ENCODE measurements around the gene NOA1. TPM values are rescaled to one million over a fixed set of nuclear protein-coding genes. Genes with fewer than 3 reads are reported as not detected.

The NOA1 gene
- total and polyA plus RNA-seq, 10 of the 15 experiments (the other 5 are each of a cell fraction or from before 2014, with no cell fraction given), result 3.2 to 34.0 (median 17.6) TPM

DNA sequence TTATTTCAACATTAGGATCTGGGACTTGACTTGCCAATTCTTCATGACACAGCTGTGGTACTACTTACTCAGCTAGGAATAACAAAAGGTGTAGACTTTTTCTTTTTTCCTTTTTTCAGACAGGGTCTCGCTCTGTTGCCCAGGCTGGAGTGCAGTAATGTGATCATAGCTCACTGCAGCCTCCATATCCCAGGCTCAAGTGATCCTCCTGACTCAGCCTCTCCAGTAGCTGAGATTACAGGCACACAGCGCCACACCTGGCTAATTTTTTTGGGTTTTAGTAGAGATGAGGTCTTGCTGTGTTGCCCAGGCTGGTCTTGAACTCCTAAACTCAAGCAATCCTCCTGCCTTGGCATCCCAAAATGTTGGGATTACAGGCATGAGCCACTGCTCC is 16.3 kb downstream of the NOA1 start (continued):
- no peak for TF ChIP-seq KLF5 (IDR thresholded peaks at IDR 0.05; ENCODE audit: partially characterized antibody)

DNA sequence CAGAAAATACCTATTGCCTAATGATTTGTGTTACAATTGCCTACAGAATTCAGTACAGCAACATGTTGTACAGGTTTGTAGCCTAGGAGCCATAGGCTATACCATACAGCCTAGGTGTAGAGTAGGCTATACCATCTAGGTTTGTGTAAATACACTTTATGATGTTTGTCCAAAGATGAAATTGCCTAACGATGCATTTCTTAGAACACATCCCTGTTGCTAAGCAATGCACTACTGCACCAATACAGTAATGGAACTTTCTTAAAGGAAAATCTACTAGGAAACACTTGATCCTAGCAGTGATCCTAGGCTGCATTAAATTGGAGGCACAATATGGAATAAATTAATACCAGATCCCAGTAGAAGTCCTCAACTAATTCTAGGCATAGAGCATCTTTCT is 18.3 kb downstream of the NOA1 start:
- no peaks in the 10 kb centered on the region for H3K27me3 ChIP-seq (replicated peaks in 1 of 2; ENCODE audit: control insufficient read depth in 2 of 2, insufficient read depth in 2 of 2, low read length in 1 of 2)
- peaks cover 0 to 8% of the 10 kb centered on the region in 2 experiments; a peak in 3 of 4 replicates for H3K36me3 ChIP-seq (ENCODE audit: control insufficient read depth in 2 of 2, insufficient read depth in 2 of 2, low read length in 1 of 2)
- H3K9ac ChIP-seq (ENCODE audit: control insufficient read depth, insufficient read depth, low read length), result no peak overlapping the region
- DNase-seq (ENCODE audit: low read depth, low spot score) (no peak), FAIRE-seq (no peak), ATAC-seq (no peak)
- H3K4me2 ChIP-seq (ENCODE audit: control insufficient read depth, insufficient read depth), result no peak overlapping the region
- no peaks in the 10 kb centered on the region for H3K9me3 ChIP-seq (replicated peaks; ENCODE audit: control insufficient read depth, insufficient read depth, low read length)
- no peaks in the 10 kb centered on the region for H4K20me1 ChIP-seq (ENCODE audit: control insufficient read depth, insufficient read depth)
- no peaks in the 10 kb centered on the region for H3K4me1 ChIP-seq (ENCODE audit: control insufficient read depth, insufficient read depth, low read length)
- CTCF ChIA-PET, result interaction anchor here (0.6 to 3.0 kb wide), 6 partner anchors 25 to 1018 kb away, joined by 3 to 7 read pairs (median 3); no protein-coding TSS in a partner anchor
- H3K79me2 ChIP-seq (ENCODE audit: control insufficient read depth, insufficient read depth, low read length), result no peaks in the 10 kb centered on the region
- in situ Hi-C loops (cut with MboI) (no loop called here), intact Hi-C loops (cut with micrococcal nuclease; ENCODE audit: unreplicated experiment) (no loop called here)
- no peak overlapping the region for H3K4me3 ChIP-seq
- WGBS (ENCODE audit: insufficient coverage, insufficient replicate concordance, low lambda C conversion rate, missing lambda C conversion rate), result 100% methylated on average over 1 of the region's 1 CpG
- SMC1A ChIA-PET (ENCODE audit: uncharacterized antibody, unreplicated experiment), result no interaction called here
- no peak overlapping the region for H3K27ac ChIP-seq (ENCODE audit: control insufficient read depth, insufficient read depth)
- POLR2A ChIA-PET, result no interaction called here
- no peak overlapping the region for H2AFZ ChIP-seq (ENCODE audit: control insufficient read depth, low read depth, low read length)
- TF ChIP-seq, protein P1, sequence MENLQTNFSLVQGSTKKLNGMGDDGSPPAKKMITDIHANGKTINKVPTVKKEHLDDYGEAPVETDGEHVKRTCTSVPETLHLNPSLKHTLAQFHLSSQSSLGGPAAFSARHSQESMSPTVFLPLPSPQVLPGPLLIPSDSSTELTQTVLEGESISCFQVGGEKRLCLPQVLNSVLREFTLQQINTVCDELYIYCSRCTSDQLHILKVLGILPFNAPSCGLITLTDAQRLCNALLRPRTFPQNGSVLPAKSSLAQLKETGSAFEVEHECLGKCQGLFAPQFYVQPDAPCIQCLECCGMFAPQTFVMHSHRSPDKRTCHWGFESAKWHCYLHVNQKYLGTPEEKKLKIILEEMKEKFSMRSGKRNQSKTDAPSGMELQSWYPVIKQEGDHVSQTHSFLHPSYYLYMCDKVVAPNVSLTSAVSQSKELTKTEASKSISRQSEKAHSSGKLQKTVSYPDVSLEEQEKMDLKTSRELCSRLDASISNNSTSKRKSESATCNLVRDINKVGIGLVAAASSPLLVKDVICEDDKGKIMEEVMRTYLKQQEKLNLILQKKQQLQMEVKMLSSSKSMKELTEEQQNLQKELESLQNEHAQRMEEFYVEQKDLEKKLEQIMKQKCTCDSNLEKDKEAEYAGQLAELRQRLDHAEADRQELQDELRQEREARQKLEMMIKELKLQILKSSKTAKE (IDR thresholded peaks at IDR 0.05; ENCODE audit: low read depth, poor library complexity, severe bottlenecking), result no peak
- TF ChIP-seq CREB1 (IDR thresholded peaks at IDR 0.05; ENCODE audit: low read depth) (no peak), RBBP5 (conservative IDR thresholded peaks at IDR 0.05) (no peak), CHD2 (IDR thresholded peaks at IDR 0.05; ENCODE audit: borderline replicate concordance, low read depth, low read length) (no peak), SMC3 (IDR thresholded peaks at IDR 0.05; ENCODE audit: borderline replicate concordance, low read length) (no peak)
- TF ChIP-seq, protein P2, sequence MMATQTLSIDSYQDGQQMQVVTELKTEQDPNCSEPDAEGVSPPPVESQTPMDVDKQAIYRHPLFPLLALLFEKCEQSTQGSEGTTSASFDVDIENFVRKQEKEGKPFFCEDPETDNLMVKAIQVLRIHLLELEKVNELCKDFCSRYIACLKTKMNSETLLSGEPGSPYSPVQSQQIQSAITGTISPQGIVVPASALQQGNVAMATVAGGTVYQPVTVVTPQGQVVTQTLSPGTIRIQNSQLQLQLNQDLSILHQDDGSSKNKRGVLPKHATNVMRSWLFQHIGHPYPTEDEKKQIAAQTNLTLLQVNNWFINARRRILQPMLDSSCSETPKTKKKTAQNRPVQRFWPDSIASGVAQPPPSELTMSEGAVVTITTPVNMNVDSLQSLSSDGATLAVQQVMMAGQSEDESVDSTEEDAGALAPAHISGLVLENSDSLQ (IDR thresholded peaks at IDR 0.05), result no peak
- TF ChIP-seq, protein P3, sequence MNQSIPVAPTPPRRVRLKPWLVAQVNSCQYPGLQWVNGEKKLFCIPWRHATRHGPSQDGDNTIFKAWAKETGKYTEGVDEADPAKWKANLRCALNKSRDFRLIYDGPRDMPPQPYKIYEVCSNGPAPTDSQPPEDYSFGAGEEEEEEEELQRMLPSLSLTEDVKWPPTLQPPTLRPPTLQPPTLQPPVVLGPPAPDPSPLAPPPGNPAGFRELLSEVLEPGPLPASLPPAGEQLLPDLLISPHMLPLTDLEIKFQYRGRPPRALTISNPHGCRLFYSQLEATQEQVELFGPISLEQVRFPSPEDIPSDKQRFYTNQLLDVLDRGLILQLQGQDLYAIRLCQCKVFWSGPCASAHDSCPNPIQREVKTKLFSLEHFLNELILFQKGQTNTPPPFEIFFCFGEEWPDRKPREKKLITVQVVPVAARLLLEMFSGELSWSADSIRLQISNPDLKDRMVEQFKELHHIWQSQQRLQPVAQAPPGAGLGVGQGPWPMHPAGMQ (IDR thresholded peaks at IDR 0.05; ENCODE audit: borderline replicate concordance), result no peak
- TF ChIP-seq, protein P4, sequence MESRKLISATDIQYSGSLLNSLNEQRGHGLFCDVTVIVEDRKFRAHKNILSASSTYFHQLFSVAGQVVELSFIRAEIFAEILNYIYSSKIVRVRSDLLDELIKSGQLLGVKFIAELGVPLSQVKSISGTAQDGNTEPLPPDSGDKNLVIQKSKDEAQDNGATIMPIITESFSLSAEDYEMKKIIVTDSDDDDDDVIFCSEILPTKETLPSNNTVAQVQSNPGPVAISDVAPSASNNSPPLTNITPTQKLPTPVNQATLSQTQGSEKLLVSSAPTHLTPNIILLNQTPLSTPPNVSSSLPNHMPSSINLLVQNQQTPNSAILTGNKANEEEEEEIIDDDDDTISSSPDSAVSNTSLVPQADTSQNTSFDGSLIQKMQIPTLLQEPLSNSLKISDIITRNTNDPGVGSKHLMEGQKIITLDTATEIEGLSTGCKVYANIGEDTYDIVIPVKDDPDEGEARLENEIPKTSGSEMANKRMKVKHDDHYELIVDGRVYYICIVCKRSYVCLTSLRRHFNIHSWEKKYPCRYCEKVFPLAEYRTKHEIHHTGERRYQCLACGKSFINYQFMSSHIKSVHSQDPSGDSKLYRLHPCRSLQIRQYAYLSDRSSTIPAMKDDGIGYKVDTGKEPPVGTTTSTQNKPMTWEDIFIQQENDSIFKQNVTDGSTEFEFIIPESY (IDR thresholded peaks at IDR 0.05), result no peak
- no TSS peak for BruUV-seq (replicated peaks)
- RAD21 ChIA-PET (ENCODE audit: unreplicated experiment), result no interaction called here
